Astrocyte (in vitro differentiated cells and primary cell): ENCODE results near the gene PKDCC. TPM values are rescaled to one million over a fixed set of nuclear protein-coding genes. Genes with fewer than 3 reads are reported as not detected.
A peak's percentile ranks its signal among the peaks of the same experiment; 100 is the strongest.

ENCODE experiments used
- DNase-seq: peaks from one replicate; pipeline ENCODE4 v3.0.0-alpha.2; 2010; ENCODE audit warnings: low read depth
- FAIRE-seq: peaks from 2 replicates; lab custom pipeline; 2011; peaks lifted over from hg19 to GRCh38; lab: Jason Lieb, UNC
- H2AFZ ChIP-seq: 2 replicates; pipeline ENCODE4 v1.6.0; 2012; ENCODE audit warnings: low read depth, low read length, inconsistent platforms
- H3K27ac ChIP-seq: 2 replicates; pipeline ENCODE4 v1.5.1; 2011; ENCODE audit warnings: low read depth, low read length, inconsistent platforms
- H3K27me3 ChIP-seq: 2 replicates; pipeline ENCODE4 v1.6.0; 2011; ENCODE audit warnings: low read length, inconsistent platforms; ENCODE audit not compliant: insufficient read depth
- H3K36me3 ChIP-seq: 2 replicates; pipeline ENCODE4 v1.5.1; 2011; ENCODE audit warnings: low read length, inconsistent platforms; ENCODE audit not compliant: insufficient read depth
- H3K4me1 ChIP-seq: 2 replicates; pipeline ENCODE4 v1.5.1; 2011; ENCODE audit warnings: low read length, inconsistent platforms; ENCODE audit not compliant: insufficient read depth
- H3K4me2 ChIP-seq: 2 replicates; pipeline ENCODE4 v1.6.0; 2012; ENCODE audit warnings: low read length, inconsistent platforms
- H3K4me3 ChIP-seq: 2 replicates; pipeline ENCODE4 v1.5.1; 2011; ENCODE audit warnings: low read depth, mild to moderate bottlenecking, low read length, inconsistent platforms; ENCODE audit not compliant: insufficient read depth
- H3K79me2 ChIP-seq: 2 replicates; pipeline ENCODE4 v1.6.0; 2012; ENCODE audit warnings: mild to moderate bottlenecking, low read length, inconsistent platforms; ENCODE audit not compliant: insufficient read depth
- H3K9ac ChIP-seq: 2 replicates; pipeline ENCODE4 v1.6.0; 2012; ENCODE audit warnings: mild to moderate bottlenecking, low read length, inconsistent platforms
- H3K9me3 ChIP-seq: 2 replicates; pipeline ENCODE4 v1.5.1; 2012; ENCODE audit warnings: low read depth, mild to moderate bottlenecking, low read length, inconsistent platforms; ENCODE audit not compliant: insufficient read depth
- H4K20me1 ChIP-seq: 2 replicates; pipeline ENCODE4 v1.6.0; 2012; ENCODE audit warnings: low read length, inconsistent platforms; ENCODE audit not compliant: insufficient read depth
- H3K27ac Mint-ChIP-seq: one replicate; pipeline ENCODE4 v1.8.0; 2021; ENCODE audit warnings: mild to moderate bottlenecking, mixed read lengths; ENCODE audit not compliant: unreplicated experiment
- H3K27me3 Mint-ChIP-seq: one replicate; pipeline ENCODE4 v1.8.0; 2021; ENCODE audit warnings: low read depth, mixed read lengths; ENCODE audit not compliant: unreplicated experiment
- H3K36me3 Mint-ChIP-seq: one replicate; pipeline ENCODE4 v1.8.0; 2021; ENCODE audit warnings: low read depth, mixed read lengths; ENCODE audit not compliant: unreplicated experiment
- H3K4me1 Mint-ChIP-seq: one replicate; pipeline ENCODE4 v1.8.0; 2021; ENCODE audit warnings: low read depth, mixed read lengths; ENCODE audit not compliant: unreplicated experiment
- H3K4me3 Mint-ChIP-seq: one replicate; pipeline ENCODE4 v1.8.0; 2021; ENCODE audit warnings: mild to moderate bottlenecking, moderate library complexity, mixed read lengths; ENCODE audit not compliant: unreplicated experiment
- H3K9me3 Mint-ChIP-seq: one replicate; pipeline ENCODE4 v1.8.0; 2021; ENCODE audit warnings: mild to moderate bottlenecking, mixed read lengths; ENCODE audit not compliant: unreplicated experiment
- EZH2 ChIP-seq: IDR thresholded peaks from 2 replicates; pipeline ENCODE4 v1.6.1; 2012; ENCODE audit warnings: mild to moderate bottlenecking, low read length, inconsistent platforms; ENCODE audit not compliant: insufficient read depth
- total RNA-seq: library from RNA; stranded (reverse); gene quantifications from 2 replicates; pipeline ENCODE4 v1.2.1, GENCODE V29; 2021
- TF ChIP-seq, protein P1 (sequence below): IDR thresholded peaks from 2 replicates; pipeline ENCODE4 v1.5.1; 2011; ENCODE audit warnings: low read depth, mild to moderate bottlenecking, inconsistent platforms, low read length, moderate library complexity; ENCODE audit not compliant: insufficient read depth

PKDCC gene
- total RNA-seq, 1 donor from 2014 or later = 6.9 TPM

GRCh38 chr2:42050010-42050702 lies 2.3 kb downstream of the PKDCC start:
- H3K27me3 ChIP-seq = no peaks in the 10 kb centered on the region
- H3K27me3 Mint-ChIP-seq = peaks cover 4% of the 10 kb centered on the region
- peak overlapping the region; percentile 95 for H3K4me2 ChIP-seq
- H3K27ac ChIP-seq = no peak overlapping the region
- H2AFZ ChIP-seq = no peak overlapping the region
- peaks cover 8% of the 10 kb centered on the region for H3K36me3 Mint-ChIP-seq
- H3K9me3 ChIP-seq = no peaks in the 10 kb centered on the region
- H3K27ac Mint-ChIP-seq = no peak overlapping the region
- peak overlapping the region; percentile 82 for H3K9ac ChIP-seq
- peak overlapping the region; percentile 88 for H3K4me3 Mint-ChIP-seq
- peaks cover 49% of the 10 kb centered on the region for H4K20me1 ChIP-seq
- peaks cover under 1% of the 10 kb centered on the region for H3K36me3 ChIP-seq
- FAIRE-seq = no peak
- H3K4me3 ChIP-seq = peak overlapping the region; percentile 70
- no peak for DNase-seq
- H3K9me3 Mint-ChIP-seq = no peaks in the 10 kb centered on the region
- H3K79me2 ChIP-seq = peaks cover 35% of the 10 kb centered on the region
- peaks cover 33% of the 10 kb centered on the region for H3K4me1 ChIP-seq
- no peak for TF ChIP-seq EZH2
- TF ChIP-seq, protein P1, sequence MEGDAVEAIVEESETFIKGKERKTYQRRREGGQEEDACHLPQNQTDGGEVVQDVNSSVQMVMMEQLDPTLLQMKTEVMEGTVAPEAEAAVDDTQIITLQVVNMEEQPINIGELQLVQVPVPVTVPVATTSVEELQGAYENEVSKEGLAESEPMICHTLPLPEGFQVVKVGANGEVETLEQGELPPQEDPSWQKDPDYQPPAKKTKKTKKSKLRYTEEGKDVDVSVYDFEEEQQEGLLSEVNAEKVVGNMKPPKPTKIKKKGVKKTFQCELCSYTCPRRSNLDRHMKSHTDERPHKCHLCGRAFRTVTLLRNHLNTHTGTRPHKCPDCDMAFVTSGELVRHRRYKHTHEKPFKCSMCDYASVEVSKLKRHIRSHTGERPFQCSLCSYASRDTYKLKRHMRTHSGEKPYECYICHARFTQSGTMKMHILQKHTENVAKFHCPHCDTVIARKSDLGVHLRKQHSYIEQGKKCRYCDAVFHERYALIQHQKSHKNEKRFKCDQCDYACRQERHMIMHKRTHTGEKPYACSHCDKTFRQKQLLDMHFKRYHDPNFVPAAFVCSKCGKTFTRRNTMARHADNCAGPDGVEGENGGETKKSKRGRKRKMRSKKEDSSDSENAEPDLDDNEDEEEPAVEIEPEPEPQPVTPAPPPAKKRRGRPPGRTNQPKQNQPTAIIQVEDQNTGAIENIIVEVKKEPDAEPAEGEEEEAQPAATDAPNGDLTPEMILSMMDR = no peak
- peaks cover 24% of the 10 kb centered on the region for H3K4me1 Mint-ChIP-seq

DNA sequence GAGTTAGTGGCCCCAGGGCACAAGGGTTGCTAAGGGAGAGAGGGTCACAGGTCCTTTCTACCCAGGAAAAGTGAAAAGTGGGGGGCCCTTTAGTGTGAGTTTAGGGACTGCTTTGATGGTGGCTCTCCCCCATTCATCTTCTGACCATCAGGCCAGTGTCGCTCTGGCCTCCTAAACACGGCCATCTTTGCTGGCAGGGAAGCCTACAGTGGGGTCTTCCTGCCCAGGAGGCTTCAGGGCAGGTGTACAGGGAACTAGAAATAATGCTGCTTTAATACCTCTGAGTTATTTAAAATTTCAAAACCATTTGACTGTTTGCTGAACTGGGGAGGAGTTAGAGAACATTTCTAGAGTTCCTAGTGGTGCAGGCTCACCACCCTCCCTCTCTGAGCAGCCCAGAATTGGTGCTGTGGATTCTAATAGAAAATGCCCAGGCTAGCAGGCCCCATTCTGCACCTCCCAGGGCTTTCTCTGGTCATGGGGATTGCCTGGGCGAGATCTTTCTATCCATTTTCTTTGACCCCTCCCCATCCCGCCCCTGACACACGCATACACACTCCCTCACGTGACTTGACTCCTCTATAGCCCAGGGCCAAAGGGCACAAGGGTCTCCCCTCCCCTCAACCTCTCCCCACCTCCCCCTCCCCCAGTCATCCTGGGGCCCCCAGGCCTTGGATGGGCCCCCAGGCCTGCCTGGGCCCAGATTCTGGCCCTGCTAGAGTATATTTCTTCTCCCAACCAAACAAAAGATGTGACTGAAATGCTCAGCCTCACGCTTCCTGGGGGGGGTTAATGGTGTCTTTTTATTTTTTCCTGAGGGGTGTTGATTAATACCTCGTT lies 3.1 kb downstream of the PKDCC start:
- H3K4me3 Mint-ChIP-seq = peak overlapping the region; percentile 36
- TF ChIP-seq EZH2 = no peak
- TF ChIP-seq, protein P1 = no peak
- Histone ChIP-seq H4K20me1 (peaks cover 53% of the 10 kb centered on the region), H3K9ac (no peak overlapping the region), H3K27me3 (no peaks in the 10 kb centered on the region), H3K9me3 (no peaks in the 10 kb centered on the region), H3K27ac (no peak overlapping the region), H3K4me3 (peak overlapping the region; percentile 8), H3K79me2 (peaks cover 35% of the 10 kb centered on the region), H2AFZ (no peak overlapping the region), H3K4me2 (peak overlapping the region; percentile 95), H3K4me1 (peaks cover 33% of the 10 kb centered on the region), H3K36me3 (peaks cover 5% of the 10 kb centered on the region)
- no peaks in the 10 kb centered on the region for H3K9me3 Mint-ChIP-seq
- no peak for DNase-seq
- peaks cover 5% of the 10 kb centered on the region for H3K27me3 Mint-ChIP-seq
- no peak for FAIRE-seq
- H3K27ac Mint-ChIP-seq = no peak overlapping the region
- peaks cover 9% of the 10 kb centered on the region for H3K36me3 Mint-ChIP-seq
- peaks cover 24% of the 10 kb centered on the region for H3K4me1 Mint-ChIP-seq
